HG02840 (cell line): Measurements from ENCODE around the gene BCAS3.
"Not testable (repeated sequence)": the region's sequence is repeated elsewhere in the genome, so short reads cannot be mapped to it uniquely, and the experiment has no call there.

Experiments used
- ATAC-seq: cut with Tn5 transposase; IDR thresholded peaks from one replicate; pipeline ENCODE4 v1.9.1; 2021; ENCODE audit warnings: mild to moderate bottlenecking, moderate library complexity, moderate number of reproducible peaks; ENCODE audit not compliant: unreplicated experiment, low FRiP score

Gene BCAS3

DNA sequence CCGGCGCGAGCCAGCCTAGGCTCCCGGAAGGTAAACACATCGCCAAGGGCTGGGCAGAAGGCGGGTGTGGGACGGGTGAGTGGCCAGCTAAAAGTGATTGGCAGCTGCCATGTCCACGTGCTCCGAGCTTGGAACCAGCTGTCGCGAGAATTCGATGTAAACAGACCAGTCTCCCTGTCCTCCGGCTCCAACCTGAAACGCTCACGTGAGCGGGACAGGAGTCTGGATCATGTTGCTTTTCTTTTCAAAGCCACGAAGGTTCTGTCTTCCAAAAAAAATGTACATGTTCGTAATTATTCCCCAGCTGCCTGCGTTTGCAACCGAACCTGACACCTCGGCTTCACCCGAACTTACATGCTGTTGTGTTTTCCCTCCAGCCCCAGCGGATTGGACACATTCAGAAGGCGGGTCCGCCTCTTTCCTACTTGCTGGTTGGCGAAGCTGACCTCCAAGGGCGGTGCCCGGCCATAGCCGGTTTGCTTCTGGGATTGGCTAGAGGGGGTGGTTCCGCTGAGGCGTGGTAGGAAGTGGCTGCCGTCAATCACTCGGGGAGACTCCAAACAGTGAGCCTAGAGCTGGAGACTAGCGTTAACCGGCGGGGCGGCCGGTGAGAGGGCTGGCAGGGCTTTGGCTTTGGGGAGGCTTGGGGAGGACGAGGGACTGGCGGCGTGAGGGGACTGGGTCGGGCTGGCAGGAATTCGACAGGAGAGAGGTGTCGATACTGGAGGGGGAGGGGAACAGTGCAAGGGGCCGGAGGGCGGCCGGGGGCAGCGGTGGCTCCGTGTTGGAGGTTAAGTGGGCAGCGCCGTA, at the start of gene BCAS3:
TSS of gene BCAS3 (plus strand) at position 544 of the 810 bp plus-strand sequence.
- peak; percentile 96 for ATAC-seq

DNA sequence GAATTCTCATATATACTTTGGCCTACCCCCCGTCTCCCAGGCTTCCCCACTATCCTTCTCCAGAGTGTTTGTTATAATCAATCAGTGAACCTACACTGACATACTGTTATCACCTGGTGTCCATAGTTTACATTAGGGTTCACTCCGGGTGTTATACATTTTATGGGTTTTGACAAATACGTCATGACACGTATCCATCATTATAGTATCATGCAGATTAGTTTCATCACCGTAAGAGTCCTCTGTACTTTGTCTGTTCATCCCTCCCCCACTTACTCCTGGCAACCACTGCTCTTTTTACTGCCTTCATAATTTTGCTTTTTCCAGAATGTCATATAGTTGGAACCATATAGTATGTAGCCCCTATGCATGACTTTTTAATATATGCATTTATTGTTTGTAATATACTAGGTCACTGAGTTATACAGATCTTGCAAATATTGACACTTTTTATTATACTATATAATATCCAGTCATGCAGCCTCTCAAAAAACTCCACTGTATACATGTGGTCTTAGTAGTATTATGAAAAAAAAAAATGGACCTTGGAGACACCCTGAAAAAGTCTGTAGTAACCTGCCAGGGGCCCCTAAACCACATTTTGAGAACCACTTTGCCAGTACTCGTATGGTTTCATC, 49.3 kb upstream of the BCAS3 start:
- no peak for ATAC-seq

DNA sequence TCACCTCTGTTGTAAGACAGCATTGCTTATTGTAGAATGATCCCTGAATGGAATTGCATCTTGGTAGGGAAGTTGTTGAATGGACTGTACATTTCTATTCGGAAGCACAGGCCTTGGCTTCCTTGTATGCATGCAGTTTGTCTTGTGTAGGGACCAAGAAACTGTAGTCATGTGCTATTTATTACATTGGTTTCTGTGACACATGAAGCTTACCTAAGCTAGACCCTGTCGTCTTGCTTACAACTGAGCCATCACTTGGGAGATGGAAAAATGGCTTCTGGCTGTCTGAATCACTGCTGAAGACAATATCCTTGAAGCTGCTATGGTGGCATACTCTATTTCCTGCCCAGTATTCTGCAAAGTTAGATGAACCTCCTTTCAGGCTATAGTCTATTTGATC, 48.5 kb upstream of the BCAS3 start:
- no peak for ATAC-seq

DNA sequence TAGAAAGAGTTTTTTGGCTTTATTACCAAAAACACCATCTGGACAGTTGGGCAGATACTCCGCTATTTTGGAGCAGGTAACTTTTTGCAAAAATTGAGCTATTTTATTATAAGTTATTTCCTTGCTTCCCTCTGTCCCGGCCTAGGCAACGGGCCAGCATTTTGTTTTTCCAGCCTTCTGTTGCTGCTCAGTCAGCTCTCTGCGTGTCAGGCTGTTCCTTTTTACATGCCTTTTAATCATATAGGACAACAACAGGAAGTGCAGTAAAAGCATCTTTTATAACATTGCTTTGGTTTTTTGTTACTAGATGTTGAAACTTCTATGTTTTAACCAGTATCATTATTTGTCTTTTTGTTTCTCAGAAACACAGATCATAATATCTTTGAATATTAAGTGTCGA, 47.3 kb upstream of the BCAS3 start:
- no peak for ATAC-seq

DNA sequence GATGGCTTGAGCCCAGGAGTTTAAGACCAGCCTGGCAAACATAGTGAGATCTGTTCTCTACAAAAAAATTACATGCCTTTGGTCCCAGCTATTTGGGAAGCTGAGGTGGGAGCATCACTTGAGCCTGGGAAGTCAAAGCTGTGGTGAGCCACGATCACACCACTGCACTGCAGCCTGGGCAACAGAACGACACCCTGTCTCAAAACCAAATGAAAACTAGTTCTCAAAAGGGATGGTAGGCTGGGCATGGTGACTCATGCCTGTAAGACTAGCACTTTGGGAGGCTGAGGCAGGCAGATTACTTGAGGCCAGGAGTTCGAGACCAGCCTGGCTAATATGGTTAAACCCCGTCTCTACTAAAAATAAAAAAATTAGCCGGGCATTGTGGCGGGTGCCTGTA, 46.5 kb upstream of the BCAS3 start:
- no peak for ATAC-seq

DNA sequence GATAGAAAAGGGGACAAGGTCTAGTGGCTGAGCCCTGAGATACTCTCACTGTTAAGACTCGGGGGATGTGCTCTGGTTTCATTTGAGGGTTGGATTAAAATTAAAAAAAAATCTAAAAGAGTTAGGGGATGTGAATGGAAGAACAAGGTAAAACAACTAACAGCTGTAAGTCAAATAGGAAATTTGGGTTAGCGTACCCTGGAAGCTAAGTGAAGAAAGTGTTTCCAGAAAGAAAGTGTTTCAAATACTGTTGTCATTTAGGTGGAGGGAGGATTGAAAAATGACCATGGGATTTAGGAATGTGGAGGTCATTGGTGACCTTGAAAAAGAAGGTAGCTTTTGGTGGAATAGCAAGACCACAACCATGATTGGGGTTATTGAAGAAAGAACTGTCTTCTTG, 40.0 kb upstream of the BCAS3 start:
- ATAC-seq: no peak

DNA sequence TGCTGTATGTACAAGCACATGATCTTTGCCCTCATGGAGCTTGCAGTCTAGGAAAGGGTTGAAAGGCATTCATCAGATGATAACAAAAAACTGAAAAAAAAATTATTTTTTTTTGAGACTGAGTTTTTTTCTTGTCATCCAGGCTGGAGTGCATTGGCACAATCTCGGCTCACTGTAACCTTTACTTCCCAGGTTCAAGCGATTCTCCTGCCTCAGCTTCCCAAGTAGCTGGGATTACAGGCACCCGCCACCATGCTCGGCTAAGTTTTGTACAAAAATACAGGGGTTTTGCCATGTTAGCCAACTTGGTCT, 38.7 kb upstream of the BCAS3 start:
- no peak for ATAC-seq

DNA sequence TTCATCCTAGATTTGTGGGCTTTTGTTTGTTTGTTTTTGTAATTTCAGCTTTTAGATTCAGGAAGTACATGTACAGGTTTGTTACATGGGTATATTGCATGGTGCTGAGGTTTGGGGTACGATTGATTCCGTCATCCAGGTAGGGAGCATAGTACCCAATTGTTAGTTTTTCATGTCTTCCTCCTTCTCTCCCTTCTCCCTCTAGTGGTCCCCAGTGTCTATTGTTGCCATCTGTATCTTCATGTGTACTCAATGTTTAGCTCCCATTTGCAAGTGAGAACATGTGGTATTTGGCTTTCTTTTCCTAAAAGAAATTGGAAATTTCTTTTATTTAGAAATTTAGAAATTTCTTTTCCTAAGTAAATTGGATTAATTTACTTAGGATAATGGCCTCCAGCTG, 37.1 kb upstream of the BCAS3 start:
- no peak for ATAC-seq

DNA sequence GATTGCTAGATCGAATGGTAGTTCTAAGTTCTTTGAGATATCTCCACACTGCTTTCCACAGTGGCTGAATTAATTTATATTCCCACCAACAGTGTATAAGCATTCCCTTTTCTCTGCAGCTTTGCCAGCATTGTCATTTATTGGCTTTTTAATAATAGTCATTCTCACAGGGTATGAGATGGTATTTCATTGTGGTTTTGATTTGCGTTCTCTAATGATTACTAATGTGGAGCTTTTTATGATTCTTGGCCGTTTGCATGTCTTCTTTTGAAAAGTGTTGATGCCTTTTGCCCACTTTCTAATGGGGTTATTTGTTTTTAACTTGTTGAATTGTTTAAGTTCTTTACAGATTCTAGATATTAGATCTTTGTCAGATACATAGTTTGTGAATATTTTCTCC, 36.5 kb upstream of the BCAS3 start:
- no peak for ATAC-seq

DNA sequence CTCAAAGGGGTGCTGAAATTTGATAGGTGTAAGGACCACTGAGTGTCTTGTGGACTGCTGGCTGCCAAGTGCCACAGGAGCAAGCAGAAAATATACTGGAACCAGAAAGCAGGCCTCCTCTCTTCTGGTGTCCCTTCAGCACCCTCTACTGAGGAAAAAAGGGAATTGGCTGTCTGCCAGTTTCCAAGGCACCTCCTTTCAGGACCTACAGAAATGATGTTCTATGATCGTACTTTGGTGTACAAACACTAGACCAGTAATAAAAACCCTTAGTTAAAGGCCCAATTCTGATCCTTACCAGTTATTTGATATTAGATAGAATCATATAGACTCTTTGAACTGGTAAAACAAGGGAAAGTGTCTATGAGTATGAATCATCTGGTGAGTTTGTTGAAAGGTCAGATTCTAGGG, 35.8 kb upstream of the BCAS3 start:
- ATAC-seq: no peak

DNA sequence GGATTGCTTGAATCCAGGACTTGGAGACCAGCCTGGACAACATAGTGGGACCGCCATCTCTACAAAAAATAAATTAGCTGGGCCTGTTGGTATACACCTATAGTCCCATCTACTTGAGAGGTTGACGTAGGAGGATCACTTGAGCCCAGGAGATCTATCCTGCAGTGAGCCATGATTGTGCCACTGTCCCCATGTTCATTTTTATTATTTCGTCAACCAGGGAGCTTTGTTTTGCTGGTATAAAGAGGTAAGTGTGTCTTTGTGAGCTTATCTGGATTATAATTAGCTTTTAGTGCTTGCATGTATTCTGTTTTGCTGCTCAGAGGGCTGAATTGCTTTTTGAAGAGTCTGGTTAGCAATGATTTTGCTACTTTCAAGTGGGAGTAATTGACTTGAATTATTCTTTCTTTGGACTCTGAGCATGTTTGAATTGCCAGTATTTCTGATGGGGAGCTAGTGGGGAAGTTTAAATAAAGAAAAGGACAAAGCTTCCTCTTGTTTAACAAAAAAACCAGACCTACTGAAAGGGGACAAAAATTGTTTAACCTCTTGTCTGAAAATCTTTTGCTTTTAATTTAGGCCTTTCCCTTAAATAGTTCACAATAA, 31.6 kb upstream of the BCAS3 start:
- no peak for ATAC-seq

DNA sequence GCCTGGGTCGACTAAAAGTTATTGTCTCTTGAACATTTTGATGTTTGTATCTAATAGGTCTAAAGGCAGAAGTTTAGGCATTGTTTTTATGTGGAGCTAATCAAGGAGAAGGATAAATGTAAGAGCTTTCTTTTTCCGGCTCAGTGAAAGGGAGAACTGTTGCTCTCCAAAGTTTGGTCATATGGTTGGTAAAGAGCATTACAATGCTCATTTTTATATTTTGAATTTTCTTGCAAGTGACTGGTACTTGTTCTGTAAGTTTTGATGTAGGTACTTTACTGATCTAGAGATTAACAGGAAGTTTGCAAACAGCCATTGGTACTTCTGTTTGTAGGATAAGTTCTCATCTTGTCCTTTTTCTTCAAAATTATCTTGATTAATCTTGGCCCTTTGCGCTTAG, 30.9 kb upstream of the BCAS3 start:
- no peak for ATAC-seq

DNA sequence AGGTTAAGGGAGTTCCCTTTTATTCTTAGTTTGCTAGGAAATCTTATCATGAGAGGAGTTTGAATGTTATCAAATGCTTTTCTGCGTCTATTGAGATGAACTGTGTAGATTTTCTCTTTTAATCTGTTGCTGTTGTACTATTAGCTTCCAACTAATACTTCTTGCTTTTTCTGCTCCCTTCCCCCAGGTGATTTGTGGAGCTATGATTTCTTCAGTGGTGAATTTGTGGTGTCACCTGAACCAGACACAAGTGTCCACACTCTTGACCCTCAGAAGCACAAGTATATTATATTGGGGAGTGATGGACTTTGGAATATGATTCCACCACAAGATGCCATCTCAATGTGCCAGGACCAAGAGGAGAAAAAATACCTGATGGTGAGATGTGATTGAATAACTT, 29.9 kb upstream of the BCAS3 start:
- ATAC-seq: no peak

DNA sequence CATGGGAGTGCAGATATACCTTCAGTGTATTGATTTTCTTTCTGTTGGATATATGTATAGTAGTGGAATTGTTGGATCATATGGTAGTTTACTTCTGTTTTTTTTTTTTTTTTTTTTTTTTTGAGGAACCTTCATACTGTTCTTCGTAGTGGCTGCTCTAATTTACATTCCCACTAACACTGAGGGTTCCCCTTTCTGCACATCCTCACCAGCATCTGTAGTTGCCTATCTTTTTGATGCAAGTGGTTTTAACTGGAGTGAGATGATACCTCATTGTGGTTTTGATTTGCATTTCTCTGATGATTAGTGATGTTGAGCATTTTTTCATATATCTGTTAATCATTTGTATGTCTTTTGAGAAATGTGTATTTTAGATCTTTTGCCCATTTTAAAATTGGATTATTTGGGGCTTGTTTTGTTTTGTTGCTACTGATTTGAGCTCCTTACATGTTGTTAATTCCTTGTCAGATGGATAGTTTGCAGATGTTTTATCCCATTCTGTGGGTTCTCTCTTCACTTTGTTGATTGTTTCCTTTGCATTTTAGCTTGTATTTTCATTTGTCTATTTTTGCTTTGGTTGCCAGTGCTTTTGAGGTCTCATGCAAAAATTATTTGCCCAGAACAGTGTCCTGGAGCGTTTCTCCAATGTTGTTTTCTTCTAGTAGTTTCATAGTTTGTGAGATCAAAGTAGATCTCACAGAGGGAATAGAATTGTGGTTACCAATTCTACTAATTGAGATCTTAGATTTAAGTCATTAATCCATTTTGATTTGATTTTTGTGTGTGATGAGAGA, 25.0 kb upstream of the BCAS3 start:
- peak; percentile 92 for ATAC-seq

DNA sequence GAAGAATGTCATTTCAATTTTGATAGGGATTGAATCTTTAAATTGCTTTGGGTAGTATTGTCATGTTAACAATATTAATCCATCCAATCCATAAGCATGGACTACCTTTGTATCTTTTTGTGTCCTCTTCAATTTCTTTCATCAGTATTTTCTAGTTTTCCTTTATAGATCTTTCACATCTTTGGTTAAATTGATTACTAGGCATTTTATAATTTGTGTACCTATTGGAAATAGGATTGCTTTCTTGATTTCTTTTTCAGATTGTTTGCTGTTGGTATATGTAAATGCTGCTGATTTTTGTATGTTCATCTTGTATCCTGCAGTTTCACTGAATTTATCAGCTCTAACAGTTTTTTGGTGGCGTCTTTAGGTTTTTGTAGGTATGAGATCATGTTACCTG, 24.1 kb upstream of the BCAS3 start:
- ATAC-seq: no peak

DNA sequence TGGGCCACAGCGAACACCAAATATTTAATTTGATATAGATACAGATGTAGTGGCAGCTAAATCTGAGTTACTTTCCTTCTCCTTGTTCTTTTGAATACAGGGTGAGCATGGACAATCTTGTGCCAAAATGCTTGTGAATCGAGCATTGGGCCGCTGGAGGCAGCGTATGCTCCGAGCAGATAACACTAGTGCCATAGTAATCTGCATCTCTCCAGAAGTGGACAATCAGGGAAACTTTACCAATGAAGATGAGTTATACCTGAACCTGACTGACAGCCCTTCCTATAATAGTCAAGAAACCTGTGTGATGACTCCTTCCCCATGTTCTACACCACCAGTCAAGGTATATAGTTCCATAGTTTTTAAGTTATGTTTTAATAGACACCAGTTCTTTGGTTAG, 21.2 kb upstream of the BCAS3 start:
- ATAC-seq: no peak

DNA sequence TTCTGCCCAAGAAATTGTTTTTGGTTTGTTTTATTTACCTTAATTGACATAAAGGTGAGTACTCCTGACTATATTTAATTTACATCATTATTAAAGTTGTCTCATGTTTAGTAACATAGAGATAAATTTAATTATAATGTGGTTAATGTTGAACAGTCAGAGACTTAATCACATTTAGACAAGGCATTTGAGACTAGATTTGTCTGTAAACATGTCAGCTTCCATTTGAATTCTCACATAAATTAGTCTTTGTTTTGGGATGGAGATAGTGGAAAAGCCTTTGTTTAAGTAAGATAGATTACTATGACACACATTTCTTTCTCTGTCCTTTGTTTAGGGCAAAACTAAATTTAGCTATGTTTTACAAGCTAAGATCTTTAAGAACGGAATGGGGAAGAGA, 18.5 kb upstream of the BCAS3 start:
- no peak for ATAC-seq

DNA sequence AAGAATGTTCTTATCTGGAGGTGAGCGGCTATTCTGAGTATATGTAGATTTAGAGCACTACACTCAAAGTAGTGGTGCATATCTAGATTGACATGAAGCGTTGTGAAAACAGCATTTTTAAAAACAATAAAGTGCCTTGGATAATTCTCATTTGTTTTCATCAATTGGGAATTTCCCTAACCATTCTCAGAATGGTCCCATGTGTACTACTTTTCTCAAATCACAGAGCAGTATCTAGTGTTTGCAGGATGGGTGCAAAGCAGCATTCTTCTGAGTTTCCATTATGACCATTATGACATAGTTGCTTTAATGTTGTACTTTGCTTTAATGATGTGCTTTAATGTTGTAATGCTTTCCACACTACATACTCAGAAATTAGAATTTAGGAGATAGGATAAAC, 16.2 kb upstream of the BCAS3 start:
- ATAC-seq: no peak

DNA sequence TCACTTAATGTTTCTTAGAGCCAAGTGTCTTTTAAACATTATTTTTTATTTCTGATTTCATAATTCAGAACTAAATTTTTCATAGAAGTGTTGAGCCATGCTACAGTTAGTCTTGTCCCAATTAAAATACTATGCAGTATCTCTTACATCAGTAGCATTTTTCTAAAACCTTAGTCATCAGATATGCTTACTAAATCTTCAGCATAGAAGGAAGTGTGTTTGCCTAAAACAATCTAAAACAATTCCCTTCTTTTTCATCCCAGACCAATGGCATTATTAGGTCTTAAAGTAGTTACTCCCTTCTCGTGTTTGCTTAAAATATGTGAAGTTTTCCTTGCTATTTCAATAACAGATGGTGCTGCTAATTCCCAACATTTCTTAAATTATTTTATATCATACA, 13.6 kb upstream of the BCAS3 start:
- ATAC-seq: no peak

DNA sequence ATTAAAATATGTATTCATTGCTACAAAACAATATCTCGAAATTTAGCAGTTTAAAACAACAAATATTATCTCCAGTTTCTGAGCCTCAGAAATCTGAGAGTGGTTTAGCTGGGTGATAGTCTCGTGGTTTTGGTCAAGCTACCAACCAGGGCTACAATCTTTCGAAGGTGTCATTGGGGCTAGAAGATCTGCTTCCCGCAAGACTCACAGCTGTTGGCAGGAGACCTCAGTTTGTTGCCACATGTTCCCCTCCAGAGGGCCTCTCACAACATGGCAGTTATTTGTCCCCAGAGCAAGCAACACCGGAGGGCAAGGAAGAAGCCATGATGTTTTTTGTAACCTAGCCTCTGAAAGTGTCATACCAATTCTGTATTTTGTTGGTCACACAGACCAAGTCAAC, 12.0 kb upstream of the BCAS3 start:
- no peak for ATAC-seq

DNA sequence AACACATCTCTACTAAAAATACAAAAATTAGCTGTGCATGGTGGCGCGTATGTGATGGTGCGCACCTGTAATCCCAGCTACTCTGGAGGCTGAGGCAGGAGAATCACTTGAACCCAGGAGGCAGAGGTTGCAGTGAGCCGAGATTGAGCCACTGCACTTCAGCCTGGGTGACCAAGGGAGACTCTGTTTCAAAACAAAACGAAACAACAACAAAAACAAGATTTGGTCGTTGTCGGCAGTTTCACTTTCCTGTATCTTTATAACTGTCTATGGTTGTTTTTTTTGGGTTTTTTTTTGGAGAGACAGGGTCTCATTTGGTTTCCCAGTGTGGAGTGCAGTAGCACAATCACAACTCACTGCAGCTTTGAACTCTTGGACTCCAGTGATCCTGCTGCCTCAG, 8.9 kb upstream of the BCAS3 start:
- ATAC-seq: not testable (repeated sequence)
